Loucy (cell line): ENCODE results near the gene ZFP62.

Source experiments
- H2AFZ ChIP-seq: fragments of 200-600 bp; sonication (generic); 2 replicates; pipeline ENCODE4 v1.6.0; 2016; ENCODE audit warnings: antibody characterized with exemption, mild to moderate bottlenecking, low read length, moderate library complexity
- H3F3A ChIP-seq: fragments of 200-600 bp; 2 replicates; pipeline ENCODE4 v1.6.0; 2016; ENCODE audit warnings: antibody characterized with exemption, low read depth, mild to moderate bottlenecking
- H3K27me3 ChIP-seq: fragments of 200-600 bp; sonication (generic); 2 replicates; pipeline ENCODE4 v1.6.1; 2014; ENCODE audit warnings: low read length, mild to moderate bottlenecking; ENCODE audit not compliant: insufficient read depth, poor library complexity, severe bottlenecking
- H3K36me3 ChIP-seq: fragments of 200-600 bp; sonication (generic); 2 replicates; pipeline ENCODE4 v1.6.1; 2016; ENCODE audit warnings: low read length; ENCODE audit not compliant: insufficient read depth
- H3K4me1 ChIP-seq: fragments of 200-600 bp; sonication (generic); 2 replicates; pipeline ENCODE4 v1.5.1; 2014; ENCODE audit warnings: low read length, mild to moderate bottlenecking; ENCODE audit not compliant: insufficient read depth, poor library complexity, severe bottlenecking
- H3K4me2 ChIP-seq: fragments of 200-600 bp; sonication (generic); 2 replicates; pipeline ENCODE4 v1.6.0; 2014; ENCODE audit warnings: antibody characterized with exemption, low read length, low read depth, mild to moderate bottlenecking; ENCODE audit not compliant: poor library complexity, severe bottlenecking
- H3K4me3 ChIP-seq: fragments of 200-600 bp; sonication (generic); 2 replicates; pipeline ENCODE4 v1.5.1; 2014; ENCODE audit warnings: low read length, mild to moderate bottlenecking, mixed read lengths; ENCODE audit not compliant: poor library complexity, severe bottlenecking
- H3K79me2 ChIP-seq: fragments of 200-600 bp; sonication (generic); 2 replicates; pipeline ENCODE4 v1.6.1; 2014; ENCODE audit warnings: low read length; ENCODE audit not compliant: insufficient read depth
- H3K9ac ChIP-seq: fragments of 200-600 bp; sonication (generic); 2 replicates; pipeline ENCODE4 v1.6.0; 2014; ENCODE audit warnings: mild to moderate bottlenecking, low read depth, low read length, moderate library complexity; ENCODE audit not compliant: poor library complexity, severe bottlenecking
- H3K9me2 ChIP-seq: fragments of 200-600 bp; sonication (generic); replicated peaks from 2 replicates; pipeline ENCODE4 v1.6.1; 2016; ENCODE audit warnings: low read depth, low read length, mixed read lengths
- H3K9me3 ChIP-seq: fragments of 200-600 bp; sonication (generic); 2 replicates; pipeline ENCODE4 v1.6.1; 2014; ENCODE audit warnings: mild to moderate bottlenecking, antibody characterized with exemption, low read length, low read depth; ENCODE audit not compliant: insufficient read depth
- H4K20me1 ChIP-seq: fragments of 200-600 bp; sonication (generic); 2 replicates; pipeline ENCODE4 v1.6.0; 2014; ENCODE audit warnings: antibody characterized with exemption, low read length, mild to moderate bottlenecking; ENCODE audit not compliant: insufficient read depth, poor library complexity, severe bottlenecking
- EZH2phosphoT487 ChIP-seq: fragments of 200-600 bp; IDR thresholded peaks from 2 replicates; pipeline ENCODE4 v1.6.1; 2018; ENCODE audit warnings: antibody characterized with exemption, mild to moderate bottlenecking, moderate library complexity, borderline replicate concordance
- TF ChIP-seq, protein P1 (sequence below): fragments of 200-600 bp; sonication (generic); conservative IDR thresholded peaks from 2 replicates; pipeline ENCODE4 v1.5.1; 2014; ENCODE audit warnings: mild to moderate bottlenecking, antibody characterized with exemption, low read length

The ZFP62 gene

GRCh38 chr5:180909782-180910181 lies 48.7 kb upstream of the ZFP62 start:
- no peaks in the 10 kb centered on the region for H3K36me3 ChIP-seq
- H3K4me2 ChIP-seq, result no peak overlapping the region
- H3K27me3 ChIP-seq, result no peaks in the 10 kb centered on the region
- TF ChIP-seq EZH2phosphoT487, result no peak
- TF ChIP-seq, protein P1, sequence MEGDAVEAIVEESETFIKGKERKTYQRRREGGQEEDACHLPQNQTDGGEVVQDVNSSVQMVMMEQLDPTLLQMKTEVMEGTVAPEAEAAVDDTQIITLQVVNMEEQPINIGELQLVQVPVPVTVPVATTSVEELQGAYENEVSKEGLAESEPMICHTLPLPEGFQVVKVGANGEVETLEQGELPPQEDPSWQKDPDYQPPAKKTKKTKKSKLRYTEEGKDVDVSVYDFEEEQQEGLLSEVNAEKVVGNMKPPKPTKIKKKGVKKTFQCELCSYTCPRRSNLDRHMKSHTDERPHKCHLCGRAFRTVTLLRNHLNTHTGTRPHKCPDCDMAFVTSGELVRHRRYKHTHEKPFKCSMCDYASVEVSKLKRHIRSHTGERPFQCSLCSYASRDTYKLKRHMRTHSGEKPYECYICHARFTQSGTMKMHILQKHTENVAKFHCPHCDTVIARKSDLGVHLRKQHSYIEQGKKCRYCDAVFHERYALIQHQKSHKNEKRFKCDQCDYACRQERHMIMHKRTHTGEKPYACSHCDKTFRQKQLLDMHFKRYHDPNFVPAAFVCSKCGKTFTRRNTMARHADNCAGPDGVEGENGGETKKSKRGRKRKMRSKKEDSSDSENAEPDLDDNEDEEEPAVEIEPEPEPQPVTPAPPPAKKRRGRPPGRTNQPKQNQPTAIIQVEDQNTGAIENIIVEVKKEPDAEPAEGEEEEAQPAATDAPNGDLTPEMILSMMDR, result no peak
- H3K4me1 ChIP-seq, result no peaks in the 10 kb centered on the region
- H3K9me3 ChIP-seq, result no peaks in the 10 kb centered on the region
- H3F3A ChIP-seq, result no peaks in the 10 kb centered on the region
- no peak overlapping the region for H3K9ac ChIP-seq
- no peaks in the 10 kb centered on the region for H3K9me2 ChIP-seq
- no peak overlapping the region for H3K4me3 ChIP-seq
- H4K20me1 ChIP-seq, result no peaks in the 10 kb centered on the region
- H2AFZ ChIP-seq, result no peak overlapping the region
- no peaks in the 10 kb centered on the region for H3K79me2 ChIP-seq

- H3K9ac ChIP-seq, result no peak overlapping the region
- H3K9me3 ChIP-seq, result no peaks in the 10 kb centered on the region
- H3K4me3 ChIP-seq, result no peak overlapping the region
These were observed 48.1 kb upstream of the ZFP62 start for GRCh38 chr5:180908998-180909731.

GRCh38 chr5:180908400-180908799 lies 47.3 kb upstream of the ZFP62 start:
- Histone ChIP-seq H3K79me2 (no peaks in the 10 kb centered on the region), H3K9ac (no peak overlapping the region), H3K4me3 (no peak overlapping the region), H3K9me3 (no peaks in the 10 kb centered on the region), H3K36me3 (no peaks in the 10 kb centered on the region), H3K4me2 (no peak overlapping the region), H3K27me3 (no peaks in the 10 kb centered on the region), H3K9me2 (no peaks in the 10 kb centered on the region), H3K4me1 (no peaks in the 10 kb centered on the region), H4K20me1 (no peaks in the 10 kb centered on the region), H3F3A (no peaks in the 10 kb centered on the region), H2AFZ (no peak overlapping the region)
- TF ChIP-seq, protein P1, result no peak
- no peak for TF ChIP-seq EZH2phosphoT487

More at GRCh38 chr5:180908998-180909731, 48.1 kb upstream of the ZFP62 start:
- no peaks in the 10 kb centered on the region for H4K20me1 ChIP-seq
- no peaks in the 10 kb centered on the region for H3F3A ChIP-seq
- H3K9me2 ChIP-seq, result no peaks in the 10 kb centered on the region
- H3K27me3 ChIP-seq, result no peaks in the 10 kb centered on the region
- H3K4me2 ChIP-seq, result no peak overlapping the region
- no peak for TF ChIP-seq EZH2phosphoT487
- TF ChIP-seq, protein P1, result no peak
- H3K4me1 ChIP-seq, result no peaks in the 10 kb centered on the region
- no peaks in the 10 kb centered on the region for H3K36me3 ChIP-seq
- H3K79me2 ChIP-seq, result no peaks in the 10 kb centered on the region
- no peak overlapping the region for H2AFZ ChIP-seq
